Activated gamma-delta T cell (primary cell): ENCODE measurements around the gene ALG6.

Source experiments
- DNase-seq: peaks from one replicate; lab custom pipeline; 2025; lab: John Stamatoyannopoulos, UW
- total RNA-seq, 2 donors: gene quantifications; one replicate each; lab custom pipeline; 2026; lab: John Stamatoyannopoulos, UW

ALG6 gene
- 37.0 to 42.2 reads per million in 2 donors for total RNA-seq

DNA sequence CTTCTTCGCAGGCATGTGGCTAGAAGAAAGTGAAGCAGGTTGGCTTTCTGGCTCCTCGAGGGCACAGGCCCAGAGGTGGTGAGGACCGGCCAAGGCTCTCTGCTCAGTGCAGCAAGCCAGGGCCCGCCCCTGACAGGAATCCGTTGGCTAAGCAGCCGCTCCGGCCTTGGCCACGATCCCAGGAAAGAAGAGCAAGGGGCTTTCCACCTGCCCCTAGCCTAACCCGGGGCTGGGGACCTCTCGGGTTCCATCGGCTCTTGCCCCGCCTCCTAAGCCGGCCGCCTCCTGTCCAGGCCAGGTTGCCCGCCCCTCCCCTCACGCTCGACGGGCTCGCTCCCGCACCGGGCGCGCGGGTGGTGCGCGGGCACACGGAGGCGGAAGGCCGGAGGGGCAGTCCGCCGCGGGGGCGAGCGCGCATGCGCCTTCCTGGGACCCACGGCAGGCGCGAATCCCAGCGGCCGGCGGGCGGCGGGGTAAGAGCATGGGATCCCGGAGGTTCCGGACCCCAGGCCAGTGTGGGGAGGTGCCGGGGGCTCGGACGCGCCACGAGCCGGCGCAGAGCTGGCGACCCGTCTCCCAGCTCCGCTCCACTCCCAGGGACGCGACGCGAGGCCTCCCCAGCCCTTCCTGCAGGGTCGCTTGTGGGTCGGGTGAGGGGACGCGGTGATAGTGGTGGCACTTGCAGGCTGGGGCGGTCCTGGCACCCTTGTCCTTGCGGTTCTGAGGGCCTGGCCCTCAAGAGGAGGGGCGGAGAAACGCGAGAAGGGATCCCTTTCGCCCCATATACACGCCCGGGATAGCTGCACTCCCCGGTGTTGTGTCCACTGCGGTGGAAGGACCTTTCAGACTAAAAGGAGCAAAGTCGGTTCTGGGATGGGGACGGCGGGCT, at the start of gene ALG6:
ALG6 (plus strand) TSS at position 413 of the 889 bp plus-strand sequence. CDS start 3,351 bp downstream, outside the sequence.
- peak; percentile 87 for DNase-seq

DNA sequence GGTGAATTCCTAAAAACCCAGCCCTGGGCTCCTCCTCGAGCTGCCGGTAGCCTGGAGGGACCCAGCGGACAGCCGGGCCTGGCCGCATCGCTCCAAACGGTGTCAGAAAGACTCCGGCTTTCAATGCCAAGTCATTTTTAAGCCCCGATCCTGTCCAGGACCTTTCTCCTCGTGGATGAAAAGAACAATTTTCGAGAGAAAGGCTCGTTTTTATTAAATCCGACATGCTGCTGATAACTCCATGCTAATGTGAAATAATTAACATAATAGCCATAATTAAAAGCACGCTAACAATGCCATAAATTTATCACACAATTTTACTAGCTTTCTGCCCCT, 49.6 kb upstream of the ALG6 start:
- no peak for DNase-seq

- no peak for DNase-seq
Measured at GRCh38 chr1:63318201-63318979, 49.0 kb upstream of the ALG6 start.

- DNase-seq: no peak
Measured at GRCh38 chr1:63319046-63320021, 48.1 kb upstream of the ALG6 start.

GRCh38 chr1:63320022-63320721, 47.3 kb upstream of the ALG6 start:
- no peak for DNase-seq

- no peak for DNase-seq
Measured at GRCh38 chr1:63321066-63321784, 46.2 kb upstream of the ALG6 start.

DNA sequence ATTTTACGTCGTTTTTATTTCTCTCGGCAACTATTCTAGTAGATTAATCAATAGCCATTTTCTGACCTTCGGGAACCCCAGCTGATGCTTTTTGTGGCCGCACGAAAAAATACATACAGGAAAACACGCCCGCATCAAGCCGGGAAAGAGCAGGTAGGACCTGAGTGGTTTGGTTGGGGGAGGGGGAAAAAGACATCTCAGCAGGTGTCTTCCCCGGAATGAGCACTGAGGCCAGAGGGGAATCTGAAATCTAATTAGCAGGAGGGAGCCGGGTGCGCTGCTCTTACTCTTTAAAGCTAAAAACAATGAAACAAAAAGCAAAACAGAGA, 45.7 kb upstream of the ALG6 start:
- no peak for DNase-seq

- DNase-seq: no peak
Measured at GRCh38 chr1:63322114-63322943, 45.1 kb upstream of the ALG6 start, which contains the start of gene FOXD3. FOXD3 (plus strand) TSS chr1:63322567; CDS start chr1:63323059, 492 bp downstream.

DNA sequence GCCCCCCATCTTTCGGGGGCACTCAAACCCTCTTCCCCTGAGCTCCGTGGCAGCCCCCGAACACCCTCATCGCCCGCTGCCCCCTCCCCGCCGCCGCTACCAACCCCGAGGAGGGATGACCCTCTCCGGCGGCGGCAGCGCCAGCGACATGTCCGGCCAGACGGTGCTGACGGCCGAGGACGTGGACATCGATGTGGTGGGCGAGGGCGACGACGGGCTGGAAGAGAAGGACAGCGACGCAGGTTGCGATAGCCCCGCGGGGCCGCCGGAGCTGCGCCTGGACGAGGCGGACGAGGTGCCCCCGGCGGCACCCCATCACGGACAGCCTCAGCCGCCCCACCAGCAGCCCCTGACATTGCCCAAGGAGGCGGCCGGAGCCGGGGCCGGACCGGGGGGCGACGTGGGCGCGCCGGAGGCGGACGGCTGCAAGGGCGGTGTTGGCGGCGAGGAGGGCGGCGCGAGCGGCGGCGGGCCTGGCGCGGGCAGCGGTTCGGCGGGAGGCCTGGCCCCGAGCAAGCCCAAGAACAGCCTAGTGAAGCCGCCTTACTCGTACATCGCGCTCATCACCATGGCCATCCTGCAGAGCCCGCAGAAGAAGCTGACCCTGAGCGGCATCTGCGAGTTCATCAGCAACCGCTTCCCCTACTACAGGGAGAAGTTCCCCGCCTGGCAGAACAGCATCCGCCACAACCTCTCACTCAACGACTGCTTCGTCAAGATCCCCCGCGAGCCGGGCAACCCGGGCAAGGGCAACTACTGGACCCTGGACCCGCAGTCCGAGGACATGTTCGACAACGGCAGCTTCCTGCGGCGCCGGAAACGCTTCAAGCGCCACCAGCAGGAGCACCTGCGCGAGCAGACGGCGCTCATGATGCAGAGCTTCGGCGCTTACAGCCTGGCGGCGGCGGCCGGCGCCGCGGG, 44.2 kb upstream of the ALG6 start:
- DNase-seq: no peak

DNA sequence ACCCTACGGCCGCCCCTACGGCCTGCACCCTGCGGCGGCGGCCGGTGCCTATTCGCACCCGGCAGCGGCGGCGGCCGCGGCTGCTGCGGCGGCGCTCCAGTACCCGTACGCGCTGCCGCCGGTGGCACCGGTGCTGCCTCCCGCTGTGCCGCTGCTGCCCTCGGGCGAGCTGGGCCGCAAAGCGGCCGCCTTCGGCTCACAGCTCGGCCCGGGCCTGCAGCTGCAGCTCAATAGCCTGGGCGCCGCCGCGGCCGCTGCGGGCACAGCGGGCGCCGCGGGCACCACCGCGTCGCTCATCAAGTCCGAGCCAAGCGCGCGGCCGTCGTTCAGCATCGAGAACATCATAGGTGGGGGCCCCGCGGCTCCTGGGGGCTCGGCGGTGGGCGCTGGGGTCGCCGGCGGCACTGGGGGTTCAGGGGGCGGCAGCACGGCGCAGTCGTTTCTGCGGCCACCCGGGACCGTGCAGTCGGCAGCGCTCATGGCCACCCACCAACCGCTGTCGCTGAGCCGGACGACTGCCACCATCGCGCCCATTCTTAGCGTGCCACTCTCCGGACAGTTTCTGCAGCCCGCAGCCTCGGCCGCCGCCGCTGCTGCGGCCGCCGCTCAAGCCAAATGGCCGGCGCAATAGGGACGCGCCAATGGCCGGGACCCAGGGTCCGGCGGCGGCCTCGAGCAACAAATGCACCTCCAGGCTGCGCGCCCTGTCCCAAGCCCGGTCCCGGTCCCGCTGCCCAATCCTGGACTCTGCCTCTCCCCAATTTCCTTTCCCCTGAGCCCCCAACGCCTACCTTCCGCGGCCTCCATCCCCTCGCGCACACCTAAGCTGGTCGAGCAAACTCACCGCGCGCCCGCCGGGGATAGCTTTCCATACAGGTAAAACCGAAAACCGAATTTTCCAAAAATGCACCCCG, 43.3 kb upstream of the ALG6 start:
- no peak for DNase-seq

DNA sequence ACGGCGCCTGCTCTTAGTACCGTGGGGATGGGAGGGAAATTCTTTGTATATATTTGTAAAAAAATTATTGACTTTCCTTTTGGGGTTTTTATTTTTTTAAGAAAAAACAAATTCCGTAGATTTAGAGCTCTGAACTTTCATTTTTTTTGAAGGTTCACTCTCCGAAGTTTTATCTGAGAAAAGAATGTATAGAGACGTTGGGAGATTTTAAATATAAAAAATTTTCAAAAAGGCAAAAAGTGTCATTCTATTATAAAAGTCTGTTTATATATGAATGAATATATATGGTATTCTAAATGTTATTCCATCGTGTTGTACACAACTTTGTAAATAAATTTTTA, 42.7 kb upstream of the ALG6 start:
- DNase-seq: no peak

DNA sequence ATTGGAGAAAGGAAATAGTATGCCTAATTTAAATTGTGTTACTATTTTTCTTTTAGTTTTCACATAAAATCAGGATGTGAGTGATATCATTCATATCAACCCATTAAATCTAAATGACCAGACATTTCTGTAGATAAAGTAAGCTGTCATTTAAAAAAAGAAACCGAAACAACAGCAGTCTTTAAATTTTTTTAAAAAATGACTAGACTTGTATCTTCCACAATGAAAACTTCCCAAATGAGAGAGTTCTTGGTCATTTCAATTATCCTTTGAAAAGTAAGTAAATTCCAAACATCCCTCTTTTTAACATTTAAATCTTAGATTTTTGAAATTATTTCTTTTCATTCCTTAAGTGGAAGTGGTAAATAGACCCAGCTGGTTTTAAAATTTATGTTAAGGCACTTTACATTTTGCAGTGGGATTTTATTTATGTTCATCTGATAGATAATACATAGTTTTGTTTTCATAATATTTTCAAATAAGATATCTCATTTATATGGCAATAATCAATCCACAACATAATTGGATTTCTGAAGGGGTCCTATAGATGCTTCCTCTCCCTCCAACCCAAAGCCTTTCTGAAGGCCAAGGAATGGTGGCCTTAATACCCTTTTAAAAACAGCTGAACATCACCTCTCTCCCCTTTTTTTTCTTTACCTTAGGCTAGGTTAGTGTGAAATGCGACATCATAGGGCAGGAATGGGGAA, 42.0 kb upstream of the ALG6 start:
- DNase-seq: no peak

DNA sequence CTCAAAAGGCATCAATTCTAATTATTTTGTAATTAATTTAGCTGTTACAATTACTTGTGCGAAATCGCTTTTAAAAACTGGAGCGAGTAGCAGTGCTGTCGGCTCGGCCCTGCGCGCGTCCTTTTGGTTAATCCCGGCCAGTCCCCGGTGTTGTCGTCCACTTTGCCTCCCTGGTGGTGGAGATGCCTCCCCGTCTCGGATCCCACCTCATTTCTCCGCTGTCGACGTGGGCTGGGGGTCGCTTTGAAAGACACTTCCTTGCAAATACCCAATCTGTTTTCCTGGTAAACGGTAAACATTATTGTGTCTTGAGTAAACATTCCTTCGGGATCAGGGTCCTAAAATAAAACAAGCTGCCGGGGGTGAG, 41.3 kb upstream of the ALG6 start:
- no peak for DNase-seq

DNA sequence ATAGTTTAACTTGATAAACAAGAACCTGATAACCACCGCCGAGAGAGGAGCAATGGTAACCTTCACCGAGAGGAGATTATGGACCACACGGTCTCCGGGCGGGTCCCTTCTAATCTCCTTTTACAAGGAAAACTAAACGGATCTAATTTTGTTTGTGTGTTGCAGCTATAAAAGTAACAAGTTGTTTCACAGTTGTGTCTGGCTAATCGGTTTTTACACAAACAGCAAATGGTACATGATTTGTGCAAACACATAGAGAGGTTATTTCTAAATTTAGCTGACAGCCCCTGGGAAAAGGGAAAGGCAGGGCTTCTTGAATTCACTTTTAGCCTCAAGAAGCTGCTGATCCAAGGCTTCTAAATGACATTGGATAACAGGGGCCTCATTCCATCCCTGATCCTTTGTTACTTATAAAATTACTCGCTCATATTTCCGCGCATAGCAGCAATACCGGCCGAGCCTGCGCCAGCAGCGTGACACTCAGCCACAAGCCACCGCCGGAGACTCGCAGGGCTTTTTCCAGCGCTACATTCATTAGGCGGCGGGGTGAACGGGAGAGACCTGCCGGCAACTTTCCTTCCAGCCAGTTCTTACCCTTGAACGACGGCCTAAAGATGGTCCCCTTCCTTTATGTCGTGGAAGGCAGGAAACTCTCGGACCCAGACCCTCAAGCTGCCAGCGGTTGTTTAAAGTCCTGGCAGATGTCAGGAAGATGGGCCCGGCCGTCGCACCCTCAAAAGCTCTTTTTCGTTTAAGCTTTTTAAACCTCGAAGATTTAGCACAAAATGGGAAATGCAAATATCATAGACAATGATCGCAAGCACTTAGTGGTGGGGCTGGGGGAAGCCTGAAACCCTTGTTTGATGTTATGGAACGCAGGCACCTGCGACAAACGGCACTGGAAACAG, 40.7 kb upstream of the ALG6 start:
- DNase-seq: no peak

DNA sequence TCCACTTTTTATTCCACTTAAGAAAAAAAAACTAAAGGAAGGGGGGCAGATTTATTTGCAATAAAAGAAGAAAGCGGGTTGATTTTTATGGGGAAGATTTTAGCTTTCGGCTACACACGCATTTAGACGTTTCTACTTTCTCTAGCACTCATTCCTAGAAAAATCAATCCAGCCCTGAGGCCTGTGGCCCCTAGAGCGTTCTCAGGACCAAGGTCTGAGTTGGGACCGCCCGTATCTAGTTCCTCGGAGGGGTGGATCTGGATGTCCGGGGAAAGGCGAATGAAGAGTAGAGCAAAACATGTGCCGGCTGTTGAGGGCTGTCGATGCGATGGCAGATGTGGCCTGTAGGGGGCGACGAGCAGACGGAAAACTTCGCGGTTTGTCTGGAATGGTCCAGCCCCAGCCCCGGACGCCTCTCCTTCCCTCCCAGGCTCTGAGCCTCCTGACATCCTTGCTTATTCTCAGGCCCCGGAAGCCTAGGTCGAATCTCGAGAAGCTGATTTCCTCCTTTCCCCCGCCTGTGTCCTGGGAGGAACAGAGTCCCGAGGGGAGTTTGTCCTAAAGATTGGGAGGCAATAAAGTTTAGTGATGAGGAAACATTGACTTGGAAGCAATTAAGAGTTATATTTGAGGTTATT, 39.9 kb upstream of the ALG6 start:
- DNase-seq: no peak

GRCh38 chr1:63328122-63328521, 39.3 kb upstream of the ALG6 start:
- DNase-seq: no peak
